ENCODE results near the gene MAPRE2. TPM values are rescaled to one million over a fixed set of nuclear protein-coding genes. Genes with fewer than 3 reads are reported as not detected.
A peak's percentile ranks its signal among the peaks of the same experiment; 100 is the strongest.

The MAPRE2 gene
- total RNA-seq, 4 donors from 2014 or later = 16.5 to 50.3 (median 21.2) TPM

DNA sequence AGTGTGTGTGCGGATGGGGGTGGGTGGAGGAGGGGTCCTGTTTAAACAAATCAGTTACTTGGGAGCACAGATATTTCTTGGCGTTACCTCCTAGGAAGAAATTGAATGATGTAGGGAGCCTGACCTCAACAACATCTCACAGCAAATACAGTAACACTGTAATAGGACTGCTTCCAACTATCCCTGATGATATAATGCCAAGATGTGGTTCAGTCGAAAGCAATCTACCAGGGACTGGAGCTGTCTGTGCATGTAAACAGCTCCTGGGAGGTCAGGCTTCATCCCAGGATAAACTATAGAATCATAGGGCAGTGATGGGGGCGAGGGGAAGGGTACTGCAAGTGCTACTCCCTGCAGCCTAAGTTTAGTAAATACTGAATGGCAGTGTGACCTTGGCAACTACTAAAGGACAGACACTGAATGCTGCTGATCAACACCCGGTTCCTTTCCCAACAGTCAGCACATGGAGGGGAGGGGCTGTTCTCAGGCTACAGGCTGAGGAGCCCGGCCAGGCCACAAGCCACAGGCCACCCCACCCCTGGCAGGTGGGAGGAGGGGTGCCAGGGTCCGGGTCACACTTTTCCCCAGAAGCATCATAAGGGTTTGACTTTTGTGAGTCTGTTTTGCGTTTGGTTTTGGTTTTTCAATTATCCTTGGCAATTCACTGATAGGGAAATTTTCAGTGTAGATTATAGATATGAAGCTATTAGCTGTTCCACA, 114.3 kb downstream of the MAPRE2 start:
- Histone ChIP-seq H3K27ac (no peak overlapping the region), H3K36me3 (no peaks in the 10 kb centered on the region), H3K27me3 (no peaks in the 10 kb centered on the region), H3K9me3 (no peaks in the 10 kb centered on the region), H3K4me3 (no peak overlapping the region), H3K4me1 (no peaks in the 10 kb centered on the region)
- TF ChIP-seq, protein P1, sequence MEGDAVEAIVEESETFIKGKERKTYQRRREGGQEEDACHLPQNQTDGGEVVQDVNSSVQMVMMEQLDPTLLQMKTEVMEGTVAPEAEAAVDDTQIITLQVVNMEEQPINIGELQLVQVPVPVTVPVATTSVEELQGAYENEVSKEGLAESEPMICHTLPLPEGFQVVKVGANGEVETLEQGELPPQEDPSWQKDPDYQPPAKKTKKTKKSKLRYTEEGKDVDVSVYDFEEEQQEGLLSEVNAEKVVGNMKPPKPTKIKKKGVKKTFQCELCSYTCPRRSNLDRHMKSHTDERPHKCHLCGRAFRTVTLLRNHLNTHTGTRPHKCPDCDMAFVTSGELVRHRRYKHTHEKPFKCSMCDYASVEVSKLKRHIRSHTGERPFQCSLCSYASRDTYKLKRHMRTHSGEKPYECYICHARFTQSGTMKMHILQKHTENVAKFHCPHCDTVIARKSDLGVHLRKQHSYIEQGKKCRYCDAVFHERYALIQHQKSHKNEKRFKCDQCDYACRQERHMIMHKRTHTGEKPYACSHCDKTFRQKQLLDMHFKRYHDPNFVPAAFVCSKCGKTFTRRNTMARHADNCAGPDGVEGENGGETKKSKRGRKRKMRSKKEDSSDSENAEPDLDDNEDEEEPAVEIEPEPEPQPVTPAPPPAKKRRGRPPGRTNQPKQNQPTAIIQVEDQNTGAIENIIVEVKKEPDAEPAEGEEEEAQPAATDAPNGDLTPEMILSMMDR (IDR thresholded peaks at IDR 0.05) = no peak
- no peak for TF ChIP-seq POLR2A (IDR thresholded peaks at IDR 0.05)
- DNase-seq = no peak

- DNase-seq = no peak
- no peak overlapping the region for H3K27ac ChIP-seq
- H3K4me1 ChIP-seq = no peaks in the 10 kb centered on the region
- TF ChIP-seq, protein P1 (IDR thresholded peaks at IDR 0.05) = no peak
- TF ChIP-seq POLR2A (IDR thresholded peaks at IDR 0.05) = no peak
- no peaks in the 10 kb centered on the region for H3K27me3 ChIP-seq
- H3K36me3 ChIP-seq = no peaks in the 10 kb centered on the region
- H3K4me3 ChIP-seq = no peak overlapping the region
- no peaks in the 10 kb centered on the region for H3K9me3 ChIP-seq
Measured at GRCh38 chr18:35157181-35157580, 116.0 kb downstream of the MAPRE2 start.

GRCh38 chr18:35158728-35159450, 117.7 kb downstream of the MAPRE2 start:
- Histone ChIP-seq H3K36me3 (no peaks in the 10 kb centered on the region), H3K27ac (peak overlapping the region in 2 of 4 donors; percentile 2 to 40), H3K27me3 (no peaks in the 10 kb centered on the region), H3K4me3 (no peak overlapping the region), H3K4me1 (no peaks in the 10 kb centered on the region), H3K9me3 (no peaks in the 10 kb centered on the region)
- peak in 2 of 3 donors; percentile 60 to 65 for DNase-seq
- TF ChIP-seq POLR2A (IDR thresholded peaks at IDR 0.05) = no peak
- TF ChIP-seq, protein P1 (IDR thresholded peaks at IDR 0.05) = no peak

GRCh38 chr18:35159782-35160181, 118.6 kb downstream of the MAPRE2 start:
- no peak overlapping the region for H3K27ac ChIP-seq
- TF ChIP-seq, protein P1 (IDR thresholded peaks at IDR 0.05) = no peak
- no peak for TF ChIP-seq POLR2A (IDR thresholded peaks at IDR 0.05)
- no peaks in the 10 kb centered on the region for H3K4me1 ChIP-seq
- no peaks in the 10 kb centered on the region for H3K36me3 ChIP-seq
- no peaks in the 10 kb centered on the region for H3K9me3 ChIP-seq
- H3K27me3 ChIP-seq = no peaks in the 10 kb centered on the region
- DNase-seq = no peak
- H3K4me3 ChIP-seq = no peak overlapping the region

DNA sequence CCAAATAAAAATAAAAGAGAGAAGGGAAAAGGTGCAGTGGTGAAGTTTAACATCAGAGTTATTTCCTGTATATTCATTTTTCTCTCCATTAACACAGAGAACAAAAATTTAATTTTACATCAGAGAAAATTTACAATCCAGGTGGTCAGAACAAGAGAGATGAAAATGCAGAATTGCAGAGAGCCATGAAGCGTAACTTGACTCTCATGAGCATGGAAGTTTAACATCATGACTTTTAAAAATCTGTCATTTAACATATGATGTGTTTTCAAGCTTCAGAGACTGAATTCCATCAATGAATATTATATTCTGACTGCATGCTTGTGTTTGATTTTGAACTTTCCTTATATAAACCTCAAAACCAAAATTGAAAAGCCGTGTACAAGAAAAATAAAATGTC, 120.3 kb downstream of the MAPRE2 start:
- Histone ChIP-seq H3K4me3 (no peak overlapping the region), H3K36me3 (no peaks in the 10 kb centered on the region), H3K27me3 (no peaks in the 10 kb centered on the region), H3K9me3 (no peaks in the 10 kb centered on the region), H3K4me1 (no peaks in the 10 kb centered on the region), H3K27ac (no peak overlapping the region)
- DNase-seq = no peak
- no peak for TF ChIP-seq POLR2A (IDR thresholded peaks at IDR 0.05)
- TF ChIP-seq, protein P1 (IDR thresholded peaks at IDR 0.05) = no peak
